K562 (cell line): ENCODE results near the gene GNG7. TPM values are rescaled to one million over a fixed set of nuclear protein-coding genes. Genes with fewer than 3 reads are reported as not detected.

Experiments used
- CHD1 ChIP-seq: fragments of 200-600 bp; sonication (generic); IDR thresholded peaks from one replicate; pipeline ENCODE4 v1.6.1; 2012; ENCODE audit warnings: mild to moderate bottlenecking, moderate library complexity, low read length, inconsistent platforms
- CREM ChIP-seq: IDR thresholded peaks from 2 replicates; pipeline ENCODE4 v1.6.1; 2014; ENCODE audit warnings: antibody characterized with exemption, low read depth
- FOXA1 ChIP-seq: fragments of 450-650 bp; IDR thresholded peaks from 2 replicates; pipeline ENCODE4 v1.6.1; 2016; ENCODE audit warnings: mild to moderate bottlenecking, borderline replicate concordance
- HMGN3 ChIP-seq: IDR thresholded peaks from 2 replicates; pipeline ENCODE4 v1.6.1; 2011; ENCODE audit warnings: borderline replicate concordance, low read depth, mild to moderate bottlenecking, mixed read lengths, low read length; ENCODE audit not compliant: insufficient read length; ENCODE audit errors: extremely low read depth
- MAFK ChIP-seq: IDR thresholded peaks from 2 replicates; pipeline ENCODE4 v1.6.1; 2011; ENCODE audit warnings: low read length, improper control_type of control experiment
- MCM3 ChIP-seq: fragments of 450-650 bp; IDR thresholded peaks from 2 replicates; pipeline ENCODE4 v1.6.1; 2016
- MECOM ChIP-seq: fragments of 250-450 bp; sonication (Bioruptor Pico); IDR thresholded peaks from 2 replicates; pipeline ENCODE4 v1.8.0; 2022; ENCODE audit warnings: inconsistent platforms
- MTA3 ChIP-seq: fragments of 450-650 bp; formaldehyde crosslinking; IDR thresholded peaks from 2 replicates; pipeline ENCODE4 v1.6.1; 2017; ENCODE audit warnings: mild to moderate bottlenecking, borderline replicate concordance
- NFE2L1 ChIP-seq: fragments of 450-650 bp; IDR thresholded peaks from 2 replicates; pipeline ENCODE4 v1.6.1; 2016; ENCODE audit warnings: missing genetic modification characterization, low read depth, mild to moderate bottlenecking, missing compliant biosample characterization, moderate library complexity, borderline replicate concordance
- SMARCB1 ChIP-seq: IDR thresholded peaks from 2 replicates; pipeline ENCODE4 v1.6.1; 2011; ENCODE audit warnings: improper control_type of control experiment, low read depth; ENCODE audit not compliant: insufficient read length
- SPI1 ChIP-seq: IDR thresholded peaks from 2 replicates; pipeline ENCODE4 v1.6.1; 2011; ENCODE audit warnings: low read depth, low read length, control low read depth, borderline replicate concordance
- SRSF3 ChIP-seq: fragments of 200-400 bp; formaldehyde crosslinking; IDR thresholded peaks from 2 replicates; pipeline ENCODE4 v1.6.1; 2016; ENCODE audit warnings: mild to moderate bottlenecking, low read length, moderate library complexity; ENCODE audit not compliant: insufficient read depth
- STAT6 ChIP-seq: sonication (generic); formaldehyde crosslinking; IDR thresholded peaks from 2 replicates; pipeline ENCODE4 v1.8.1; 2023; ENCODE audit warnings: mild to moderate bottlenecking, missing genetic modification reagents
- TBP ChIP-seq: optimal IDR thresholded peaks from 2 replicates; pipeline ENCODE3; 2011; ENCODE audit warnings: low read depth, low read length, improper control_type of control experiment
- TCFL5 ChIP-seq: fragments of 250-450 bp; sonication (Bioruptor Pico); conservative IDR thresholded peaks from 2 replicates; pipeline ENCODE4 v1.6.1; 2021; ENCODE audit warnings: mild to moderate bottlenecking, moderate library complexity, matching md5 sums
- USF2 ChIP-seq: sonication (generic); formaldehyde crosslinking; IDR thresholded peaks from 2 replicates; pipeline ENCODE4 v1.5.0; 2020; ENCODE audit warnings: missing genetic modification reagents
- ZBTB2 ChIP-seq: fragments of 450-650 bp; IDR thresholded peaks from 2 replicates; pipeline ENCODE4 v1.6.1; 2016; ENCODE audit warnings: antibody characterized with exemption
- ZBTB7A ChIP-seq: IDR thresholded peaks from 2 replicates; pipeline ENCODE4 v1.6.1; 2011; ENCODE audit warnings: low read depth, mild to moderate bottlenecking, low read length, moderate library complexity, borderline replicate concordance; ENCODE audit not compliant: control insufficient read depth
- ZFP91 ChIP-seq: sonication (generic); formaldehyde crosslinking; IDR thresholded peaks from 2 replicates; pipeline ENCODE4 v1.8.0; 2022; ENCODE audit warnings: mild to moderate bottlenecking, missing genetic modification reagents
- ZFX ChIP-seq: sonication (generic); formaldehyde crosslinking; IDR thresholded peaks from 2 replicates; pipeline ENCODE4 v1.8.0; 2022; ENCODE audit warnings: mild to moderate bottlenecking, missing genetic modification reagents, moderate library complexity
- ZNF143 ChIP-seq: sonication (generic); formaldehyde crosslinking; IDR thresholded peaks from 2 replicates; pipeline ENCODE4 v1.9.0; 2022; ENCODE audit warnings: mild to moderate bottlenecking, missing genetic modification reagents
- ZNF146 ChIP-seq: IDR thresholded peaks from one replicate; pipeline ENCODE4 v1.6.1; 2018; ENCODE audit warnings: missing compliant biosample characterization; ENCODE audit not compliant: unreplicated experiment
- ZSCAN29 ChIP-seq: fragments of 450-650 bp; IDR thresholded peaks from 2 replicates; pipeline ENCODE4 v1.6.1; 2017
- polyA plus RNA-seq, 8 experiments: library from polyadenylated mRNA; depleted of rRNA in 4 of 8; stranded (reverse) in 5 of 8; unstranded in 3 of 8; fragments of >200 nt; fragmentation: Nextera tagmentation in 2 of 8; fragmentation: Illumina TruSeq in 1 of 8; extraction: Ambion mirVana in 2 of 8; extraction: Trizol in 1 of 8; gene quantifications; 2 replicates each; pipeline versions ENCODE4 v1.2.1 to v1.2.3, GENCODE V29; 2011 to 2014; ENCODE audit warnings: inconsistent platforms in 1 of 8, missing spikeins in 1 of 8
- total RNA-seq, 7 experiments: library from RNA; depleted of rRNA in 6 of 7; stranded (reverse); fragments of >200 nt in 6 of 7; fragmentation: Illumina TruSeq in 2 of 7; extraction: Trizol in 2 of 7; gene quantifications; 2 replicates each; pipeline versions ENCODE4 v1.2.1 to v1.2.3, GENCODE V29; 2011 to 2021; ENCODE audit warnings: low replicate concordance in 1 of 7

The GNG7 gene
- total and polyA plus RNA-seq, 9 of the 15 experiments (the other 6 are each of a cell fraction or from before 2014, with no cell fraction given): 0.01 to 0.20 (median 0.06) TPM; not detected in 1

- TF ChIP-seq ZBTB7A (peak; percentile 47; the same call in 1 of the 2 replicates), TCFL5 (no peak), FOXA1 (no peak), MCM3 (no peak), USF2 (CRISPR knock-in tag) (no peak), ZFX (CRISPR knock-in tag) (peak; percentile 77), ZBTB2 (peak; percentile 65; the same call in 1 of the 2 replicates), CHD1 (no peak), ZFP91 (no peak), MECOM (CRISPR knock-in tag) (no peak), CREM (peak; percentile 74), ZNF143 (CRISPR knock-in tag) (no peak; the same call in 1 of the 2 replicates), SRSF3 (no peak), MAFK (no peak), STAT6 (CRISPR knock-in tag) (no peak), MTA3 (peak; percentile 69), SMARCB1 (peak; percentile 27), SPI1 (0 out of 2 replicates have a peak, but pooled peaks have one; percentile 14), ZNF146 (CRISPR knock-in tag) (no peak), TBP (peak; percentile 11), ZSCAN29 (no peak), HMGN3 (peak; percentile 62), NFE2L1 (tag) (no peak)
Measured at GRCh38 chr19:2722541-2723344, 20.2 kb upstream of the GNG7 start (continued).
